H1 (cell line): ENCODE measurements around the gene OTUD6A. TPM values are rescaled to one million over a fixed set of nuclear protein-coding genes. Genes with fewer than 3 reads are reported as not detected.

Experiments
- CTCF ChIA-PET: fragments of 300-600 bp; sonication (Branson Sonifier 250); formaldehyde crosslinking; loops from one replicate; lab custom pipeline; 2021; ENCODE audit not compliant: partially characterized antibody; lab: Charles Lee
- POLR2A ChIA-PET: fragments of 300-600 bp; sonication (Branson Sonifier 250); formaldehyde crosslinking; loops from one replicate; lab custom pipeline; 2021; ENCODE audit warnings: inconsistent platforms; ENCODE audit not compliant: partially characterized antibody; lab: Charles Lee
- DNase-seq, 2 experiments: peaks; one replicate each; pipeline versions ENCODE4 v3.0.0 to v3.0.0-alpha.2; 2010 to 2022; ENCODE audit warnings: low spot score in 2 of 2, low read depth in 1 of 2, mixed read lengths in 1 of 2
- FAIRE-seq: peaks from 2 replicates; lab custom pipeline; 2011; peaks lifted over from hg19 to GRCh38; lab: Jason Lieb, UNC
- H2AFZ ChIP-seq: 2 replicates; pipeline ENCODE4 v1.8.1; 2012; ENCODE audit warnings: low read length, inconsistent platforms
- H2AK5ac ChIP-seq: 2 replicates; pipeline ENCODE4 v1.6.1; 2013; ENCODE audit warnings: low read depth, low read length
- H2BK120ac ChIP-seq: replicated peaks from 2 replicates; pipeline ENCODE3; 2013; ENCODE audit warnings: low read depth, low read length, inconsistent platforms
- H2BK12ac ChIP-seq: 2 replicates; pipeline ENCODE4 v1.6.1; 2013; ENCODE audit warnings: low read depth, low read length
- H2BK15ac ChIP-seq: 2 replicates; pipeline ENCODE4 v1.6.1; 2013; ENCODE audit warnings: low read length
- H2BK20ac ChIP-seq: 2 replicates; pipeline ENCODE4 v1.6.1; 2013; ENCODE audit warnings: low read length
- H2BK5ac ChIP-seq: 2 replicates; pipeline ENCODE4 v1.6.1; 2013; ENCODE audit warnings: low read depth, low read length
- H3K14ac ChIP-seq: 2 replicates; pipeline ENCODE4 v1.6.1; 2013; ENCODE audit warnings: inconsistent platforms; ENCODE audit not compliant: insufficient read length
- H3K18ac ChIP-seq: 2 replicates; pipeline ENCODE4 v1.6.1; 2013; ENCODE audit warnings: low read length; ENCODE audit errors: extremely low read depth
- H3K23ac ChIP-seq: 2 replicates; pipeline ENCODE4 v1.6.1; 2013; ENCODE audit warnings: inconsistent platforms; ENCODE audit not compliant: insufficient read length
- H3K23me2 ChIP-seq: 2 replicates; pipeline ENCODE4 v1.6.1; 2013; ENCODE audit warnings: low read depth, low read length
- H3K27ac ChIP-seq: 2 replicates; pipeline ENCODE4 v1.6.1; 2011; ENCODE audit warnings: low read depth, low read length, inconsistent platforms
- H3K27me3 ChIP-seq, 4 experiments: replicated peaks in 1 of 4; 1 replicate in 1 of 4; 2 replicates in 3 of 4; pipeline versions ENCODE4 v1.6.1 to v1.8.1; 2011 to 2013; ENCODE audit warnings: low read length in 3 of 4, mild to moderate bottlenecking in 3 of 4, inconsistent platforms in 2 of 4, mixed read lengths in 2 of 4, moderate library complexity in 1 of 4; ENCODE audit not compliant: control insufficient read depth in 3 of 4, insufficient read depth in 3 of 4; ENCODE audit errors: extremely low read depth in 1 of 4
- H3K36me3 ChIP-seq, 4 experiments: 2 replicates each; pipeline versions ENCODE4 v1.6.1 to v1.8.1; 2011 to 2013; ENCODE audit warnings: mild to moderate bottlenecking in 4 of 4, low read length in 3 of 4, moderate library complexity in 2 of 4, control low read depth in 1 of 4, inconsistent platforms in 1 of 4; ENCODE audit not compliant: insufficient read depth in 4 of 4, control insufficient read depth in 2 of 4
- H3K4ac ChIP-seq: replicated peaks from 2 replicates; pipeline ENCODE3; 2013; ENCODE audit warnings: low read length, low read depth, mixed read lengths, inconsistent platforms; ENCODE audit not compliant: insufficient read length
- H3K4me1 ChIP-seq, 4 experiments: replicated peaks in 1 of 4; 1 replicate in 1 of 4; 2 replicates in 3 of 4; pipeline versions ENCODE4 v1.6.1 to v1.8.1; 2011 to 2013; ENCODE audit warnings: low read length in 3 of 4, inconsistent platforms in 2 of 4, mixed read lengths in 1 of 4; ENCODE audit not compliant: insufficient read depth in 4 of 4, control insufficient read depth in 3 of 4
- H3K4me2 ChIP-seq, 2 experiments: 2 replicates each; pipeline versions ENCODE4 v1.6.1 to v1.8.1; 2011 to 2013; ENCODE audit warnings: low read depth in 2 of 2, low read length in 2 of 2, control low read depth in 1 of 2, inconsistent platforms in 1 of 2, mild to moderate bottlenecking in 1 of 2; ENCODE audit not compliant: insufficient read depth in 1 of 2
- H3K4me3 ChIP-seq, 4 experiments: fragments of 200-600, 300-600 bp in 1 of 4; sonication (generic), shearing (Covaris generic), sonication (Bioruptor Twin) in 1 of 4; 2 replicates each; pipeline versions ENCODE4 v1.5.1 to v1.8.1; 2011 to 2016; ENCODE audit warnings: low read length in 4 of 4, low read depth in 3 of 4, control low read depth in 2 of 4, inconsistent platforms in 2 of 4, mild to moderate bottlenecking in 2 of 4, mixed read lengths in 1 of 4, moderate library complexity in 1 of 4; ENCODE audit not compliant: insufficient read depth in 2 of 4; ENCODE audit errors: extremely low read depth in 1 of 4
- H3K56ac ChIP-seq: replicated peaks from 2 replicates; pipeline ENCODE3; 2013; ENCODE audit warnings: low read depth, mild to moderate bottlenecking, mixed read lengths, low read length, inconsistent platforms; ENCODE audit not compliant: insufficient read length
- H3K79me1 ChIP-seq: 2 replicates; pipeline ENCODE4 v1.6.1; 2013; ENCODE audit warnings: low read depth, low read length, control low read depth
- H3K79me2 ChIP-seq, 2 experiments: 2 replicates each; pipeline versions ENCODE4 v1.6.1 to v1.8.1; 2012 to 2013; ENCODE audit warnings: low read length in 2 of 2, mild to moderate bottlenecking in 2 of 2, inconsistent platforms in 1 of 2; ENCODE audit not compliant: insufficient read depth in 2 of 2, control insufficient read depth in 1 of 2
- H3K9ac ChIP-seq, 4 experiments: replicated peaks in 1 of 4; 1 replicate in 1 of 4; 2 replicates in 3 of 4; pipeline versions ENCODE4 v1.6.1 to v1.8.1; 2011 to 2013; ENCODE audit warnings: low read depth in 3 of 4, low read length in 3 of 4, control low read depth in 2 of 4, mild to moderate bottlenecking in 2 of 4, moderate library complexity in 2 of 4, inconsistent platforms in 1 of 4; ENCODE audit errors: extremely low read depth in 1 of 4
- H3K9me3 ChIP-seq, 2 experiments: 2 replicates each; pipeline versions ENCODE4 v1.6.1 to v1.8.1; 2012 to 2013; ENCODE audit warnings: mild to moderate bottlenecking in 2 of 2, moderate library complexity in 2 of 2, control low read depth in 1 of 2, inconsistent platforms in 1 of 2, low read depth in 1 of 2, low read length in 1 of 2, mixed read lengths in 1 of 2; ENCODE audit not compliant: insufficient read depth in 2 of 2
- H4K20me1 ChIP-seq, 2 experiments: replicated peaks in 1 of 2; 2 replicates each; pipeline versions ENCODE3 to v1.8.1; 2011 to 2013; ENCODE audit warnings: inconsistent platforms in 2 of 2, low read length in 2 of 2, mild to moderate bottlenecking in 1 of 2; ENCODE audit not compliant: insufficient read depth in 2 of 2, control insufficient read depth in 1 of 2
- H4K5ac ChIP-seq: 2 replicates; pipeline ENCODE4 v1.6.1; 2013; ENCODE audit warnings: low read length, low read depth, mixed read lengths, inconsistent platforms; ENCODE audit not compliant: insufficient read length
- H4K8ac ChIP-seq: 2 replicates; pipeline ENCODE4 v1.8.0; 2013; ENCODE audit warnings: mild to moderate bottlenecking, moderate library complexity, low read length, inconsistent platforms; ENCODE audit not compliant: insufficient read depth; ENCODE audit errors: extremely low read depth
- H4K91ac ChIP-seq: replicated peaks from 2 replicates; pipeline ENCODE3; 2013; ENCODE audit warnings: low read length, mixed read lengths, inconsistent platforms; ENCODE audit not compliant: insufficient read length
- ASH2L ChIP-seq: fragments of 200-600, 300-600 bp; sonication (generic); IDR thresholded peaks from one replicate; pipeline ENCODE4 v1.7.1; 2017; ENCODE audit warnings: low read length
- ATF2 ChIP-seq: IDR thresholded peaks from 2 replicates; pipeline ENCODE4 v1.6.1; 2012; ENCODE audit warnings: low read length, inconsistent platforms
- BCL11A ChIP-seq, 2 experiments: IDR thresholded peaks; one replicate each; pipeline ENCODE4 v1.6.1; 2011; ENCODE audit warnings: low read depth in 2 of 2, low read length in 2 of 2, mild to moderate bottlenecking in 2 of 2
- CHD2 ChIP-seq: IDR thresholded peaks from 2 replicates; pipeline ENCODE4 v1.6.1; 2012; ENCODE audit warnings: low read length, improper control_type of control experiment
- HDAC6 ChIP-seq: IDR thresholded peaks from one replicate; pipeline ENCODE4 v1.7.1; 2012; ENCODE audit warnings: low read depth, mild to moderate bottlenecking, inconsistent platforms, low read length, moderate library complexity
- KDM1A ChIP-seq: fragments of 200-600, 300-600 bp; sonication (generic); IDR thresholded peaks from 2 replicates; pipeline ENCODE4 v1.7.1; 2016; ENCODE audit warnings: mild to moderate bottlenecking, low read length, borderline replicate concordance
- KDM5A ChIP-seq: fragments of 200-600 bp; IDR thresholded peaks from 2 replicates; pipeline ENCODE4 v1.7.1; 2012; ENCODE audit warnings: mild to moderate bottlenecking, low read length, inconsistent platforms, mixed read lengths
- PHF8 ChIP-seq: fragments of 200-600 bp; sonication (generic); conservative IDR thresholded peaks from 2 replicates; pipeline ENCODE4 v1.7.1; 2012; ENCODE audit warnings: low read depth, mild to moderate bottlenecking, inconsistent platforms, low read length, moderate library complexity
- SIN3A ChIP-seq, 2 experiments: IDR thresholded peaks in 1 of 2; conservative IDR thresholded peaks in 1 of 2; 2 replicates each; pipeline ENCODE4 v1.6.1; 2011 to 2012; ENCODE audit warnings: low read length in 2 of 2, improper control_type of control experiment in 1 of 2, low read depth in 1 of 2, mild to moderate bottlenecking in 1 of 2
- SIX5 ChIP-seq: IDR thresholded peaks from 2 replicates; pipeline ENCODE4 v1.6.1; 2011; ENCODE audit warnings: mild to moderate bottlenecking, low read depth, low read length
- SRF ChIP-seq: IDR thresholded peaks from 2 replicates; pipeline ENCODE4 v1.6.1; 2011; ENCODE audit warnings: mild to moderate bottlenecking, low read depth, low read length, moderate library complexity
- YY1 ChIP-seq: IDR thresholded peaks from 2 replicates; pipeline ENCODE4 v1.6.1; 2011; ENCODE audit warnings: low read depth, mild to moderate bottlenecking, low read length
- ZNF274 ChIP-seq: IDR thresholded peaks from 2 replicates; pipeline ENCODE4 v1.7.0; 2012; ENCODE audit warnings: low read length, borderline replicate concordance; ENCODE audit errors: extremely low read depth
- WGBS, 2 experiments: shearing (Covaris generic) in 1 of 2; methylation state at CpG; one replicate each; pipeline versions ENCODE4 v1.1.6 to v1.1.7; 2013 to 2015; ENCODE audit warnings: low lambda C conversion rate in 2 of 2, mixed read lengths in 2 of 2, inconsistent platforms in 1 of 2, low coverage in 1 of 2, missing lambda C conversion rate in 1 of 2; ENCODE audit not compliant: insufficient replicate concordance in 2 of 2, insufficient coverage in 1 of 2, insufficient read length in 1 of 2; ENCODE audit errors: extremely low coverage in 1 of 2, missing lambda C conversion rate in 1 of 2; 5-methylcytosine and 5-hydroxymethylcytosine counted together
- polyA plus RNA-seq, 7 experiments: library from polyadenylated mRNA; depleted of rRNA in 3 of 7; stranded (reverse) in 5 of 7; unstranded in 2 of 7; fragments of >200 nt in 5 of 7; fragments of 200-250 nt in 2 of 7; gene quantifications; 1 replicate in 5 of 7; 2 replicates in 1 of 7; 4 replicates in 1 of 7; pipeline versions ENCODE4 v1.2.1 to v1.2.3, GENCODE V29; 2011 to 2013; ENCODE audit warnings: missing spikeins in 2 of 7, mixed read lengths in 2 of 7
- total RNA-seq: library from RNA; stranded (reverse); fragmentation: NEBNext Ultra II Directional; extraction: Animal tissue kit (Norgen Biotek cat#: 25700); gene quantifications from 2 replicates; pipeline ENCODE4 v1.2.1, GENCODE V29; 2021

OTUD6A gene
- total and polyA plus RNA-seq, 2 of the 8 experiments (the other 6 are each of a cell fraction or from before 2014, with no cell fraction given) = 0.09 to 0.17 TPM

DNA sequence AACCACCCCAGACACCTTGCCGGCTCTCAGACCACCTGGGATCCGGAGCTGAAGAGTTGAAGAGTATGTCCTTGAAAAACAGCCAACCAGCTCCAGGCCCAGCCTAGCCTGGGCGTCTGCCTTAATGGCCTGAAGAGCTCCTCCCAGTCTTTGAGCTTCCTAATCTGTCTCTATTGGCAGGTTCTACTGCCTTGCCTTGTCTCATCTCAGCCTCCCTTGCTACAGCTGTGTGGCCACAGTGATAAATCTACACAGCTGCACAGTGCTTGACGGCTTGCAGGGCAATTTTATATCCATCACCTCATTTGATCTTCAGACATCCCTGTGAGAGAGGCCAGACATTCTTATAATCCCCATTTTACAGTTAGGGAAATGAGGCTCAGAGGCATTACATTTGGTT, 32.4 kb upstream of the OTUD6A start:
- no peak overlapping the region for H2BK20ac ChIP-seq
- no peak overlapping the region for H2BK15ac ChIP-seq
- no peaks in the 10 kb centered on the region for H3K23me2 ChIP-seq
- H2BK12ac ChIP-seq = no peak overlapping the region
- no peaks in the 10 kb centered on the region for H4K20me1 ChIP-seq
- no peaks in the 10 kb centered on the region for H3K36me3 ChIP-seq
- no peaks in the 10 kb centered on the region for H3K9me3 ChIP-seq
- FAIRE-seq (no peak), DNase-seq (no peak)
- no peaks in the 10 kb centered on the region for H3K79me1 ChIP-seq
- no peak overlapping the region for H4K5ac ChIP-seq
- no peak overlapping the region for H3K9ac ChIP-seq
- H2AFZ ChIP-seq = no peak overlapping the region
- H3K18ac ChIP-seq = no peak overlapping the region
- no peak overlapping the region for H3K23ac ChIP-seq
- ChIA-PET POLR2A (no interaction called here), CTCF (interaction anchor here (0.5 to 4.2 kb wide), 34 partner anchors 9 to 553 kb away, joined by 3 to 31 read pairs (median 3); partner anchors contain the start of gene EDA)
- H3K4me3 ChIP-seq = no peak overlapping the region
- H2BK120ac ChIP-seq = no peak overlapping the region
- H3K27ac ChIP-seq = no peak overlapping the region
- peaks cover 0 to 2% (median 0%) of the 10 kb centered on the region in 4 experiments; a peak in 1 of 7 replicates for H3K4me1 ChIP-seq
- H2BK5ac ChIP-seq = no peak overlapping the region
- no peak overlapping the region for H2AK5ac ChIP-seq
- no peak overlapping the region for H3K14ac ChIP-seq
- no peak overlapping the region for H4K91ac ChIP-seq
- 80% methylated on average over 3 of the region's 4 CpGs; no CpG with 5 or more reads in 1 of the 2 experiments for WGBS, 2 experiments
- no peak overlapping the region for H3K56ac ChIP-seq
- H3K27me3 ChIP-seq = no peaks in the 10 kb centered on the region
- H3K4ac ChIP-seq = no peak overlapping the region
- no peaks in the 10 kb centered on the region for H3K79me2 ChIP-seq
- H4K8ac ChIP-seq = no peak overlapping the region
- H3K4me2 ChIP-seq = no peak overlapping the region
- TF ChIP-seq KDM1A (no peak), PHF8 (no peak), ASH2L (no peak), CHD2 (no peak), SRF (no peak), SIX5 (no peak), ATF2 (no peak), ZNF274 (no peak), BCL11A (IDR thresholded peaks at IDR 0.05; ENCODE audit: low read depth in 2 of 2, low read length in 2 of 2) (no peak), SIN3A (conservative IDR thresholded peaks at IDR 0.05 in 1 of 2, IDR thresholded peaks at IDR 0.05 in 1 of 2; ENCODE audit: low read depth in 1 of 2, low read length in 2 of 2) (no peak), HDAC6 (no peak), KDM5A (no peak), YY1 (no peak)
